Rectal smooth muscle tissue (tissue), 1 donor: ENCODE data around the gene SUN2.
A peak's percentile ranks its signal among the peaks of the same experiment; 100 is the strongest.

Experiments
- H3K27ac ChIP-seq: one replicate; pipeline ENCODE4 v1.7.0; 2013; ENCODE audit warnings: low read depth, low read length, inconsistent platforms
- H3K27me3 ChIP-seq: one replicate; pipeline ENCODE4 v1.7.0; 2013; ENCODE audit warnings: low read length; ENCODE audit not compliant: control insufficient read depth, insufficient read depth
- H3K36me3 ChIP-seq: one replicate; pipeline ENCODE4 v1.7.0; 2013; ENCODE audit warnings: low read length; ENCODE audit not compliant: control insufficient read depth, insufficient read depth
- H3K4me1 ChIP-seq: one replicate; pipeline ENCODE4 v1.7.0; 2013; ENCODE audit warnings: low read length; ENCODE audit not compliant: control insufficient read depth, insufficient read depth
- H3K4me3 ChIP-seq: one replicate; pipeline ENCODE4 v1.7.0; 2013; ENCODE audit warnings: low read length
- H3K9ac ChIP-seq: one replicate; pipeline ENCODE4 v1.7.0; 2013; ENCODE audit warnings: low read length

Gene SUN2

DNA sequence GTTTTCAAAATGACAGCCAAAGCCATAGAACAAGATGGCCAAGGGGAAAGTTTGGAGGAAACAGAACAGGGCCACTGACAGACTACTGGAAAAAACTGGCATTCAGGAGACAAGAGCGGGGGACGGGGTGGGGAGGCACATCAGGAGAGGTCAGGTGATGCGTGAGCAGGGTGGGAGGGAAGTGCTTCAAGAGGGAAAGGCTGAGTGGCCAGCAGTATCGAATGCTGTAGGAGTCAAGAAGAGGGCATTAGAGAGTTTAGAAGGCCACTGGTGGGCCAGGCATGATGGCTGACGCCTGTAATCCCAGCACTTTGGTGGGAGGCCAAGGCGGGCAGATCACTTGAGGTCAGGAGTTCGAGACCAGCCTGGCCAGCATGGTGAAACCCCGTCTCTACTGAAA is 41.9 kb downstream of the SUN2 start:
- no peak overlapping the region for H3K4me3 ChIP-seq
- H3K36me3 ChIP-seq = peaks cover 20% of the 10 kb centered on the region
- H3K27me3 ChIP-seq = no peaks in the 10 kb centered on the region
- H3K4me1 ChIP-seq = no peaks in the 10 kb centered on the region
- H3K27ac ChIP-seq = no peak overlapping the region
- H3K9ac ChIP-seq = no peak overlapping the region

- H3K9ac ChIP-seq = no peak overlapping the region
- no peaks in the 10 kb centered on the region for H3K4me1 ChIP-seq
- H3K36me3 ChIP-seq = peaks cover 17% of the 10 kb centered on the region
- H3K4me3 ChIP-seq = no peak overlapping the region
- no peaks in the 10 kb centered on the region for H3K27me3 ChIP-seq
- H3K27ac ChIP-seq = no peak overlapping the region
These were observed 43.2 kb downstream of the SUN2 start for GRCh38 chr22:38712486-38713207.

GRCh38 chr22:38710866-38711265 is 44.9 kb downstream of the SUN2 start:
- Histone ChIP-seq H3K9ac (no peak overlapping the region), H3K27me3 (no peaks in the 10 kb centered on the region), H3K27ac (no peak overlapping the region), H3K4me3 (no peak overlapping the region), H3K4me1 (peaks cover 8% of the 10 kb centered on the region), H3K36me3 (peaks cover 2% of the 10 kb centered on the region)

GRCh38 chr22:38710351-38710750 is 45.4 kb downstream of the SUN2 start:
- no peak overlapping the region for H3K27ac ChIP-seq
- no peak overlapping the region for H3K4me3 ChIP-seq
- peaks cover 8% of the 10 kb centered on the region for H3K4me1 ChIP-seq
- no peaks in the 10 kb centered on the region for H3K27me3 ChIP-seq
- H3K9ac ChIP-seq = no peak overlapping the region
- H3K36me3 ChIP-seq = no peaks in the 10 kb centered on the region

DNA sequence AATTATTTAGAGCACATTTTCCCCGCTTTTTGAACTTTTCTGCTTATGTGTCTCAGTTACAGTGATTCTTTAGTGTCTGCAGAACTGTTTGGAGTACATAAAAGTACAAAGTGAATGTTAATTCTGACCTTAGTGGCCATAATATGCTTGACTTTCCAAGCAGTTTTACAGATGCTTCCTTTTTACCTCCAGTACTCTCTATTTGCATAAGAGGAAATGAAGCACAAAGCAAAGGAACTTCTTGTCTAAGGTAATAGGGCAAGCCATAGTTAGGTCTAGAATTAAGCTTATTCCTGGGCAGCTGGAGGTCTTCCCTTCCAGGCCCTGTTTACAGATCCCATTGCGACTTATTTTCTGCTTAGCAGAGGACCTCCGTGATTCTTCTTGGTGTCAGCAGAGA is 46.5 kb downstream of the SUN2 start:
- H3K27me3 ChIP-seq = no peaks in the 10 kb centered on the region
- H3K27ac ChIP-seq = no peak overlapping the region
- H3K4me1 ChIP-seq = peaks cover 14% of the 10 kb centered on the region
- H3K4me3 ChIP-seq = no peak overlapping the region
- no peaks in the 10 kb centered on the region for H3K36me3 ChIP-seq
- H3K9ac ChIP-seq = no peak overlapping the region

GRCh38 chr22:38707984-38708383 is 47.8 kb downstream of the SUN2 start:
- peaks cover 14% of the 10 kb centered on the region for H3K4me1 ChIP-seq
- H3K4me3 ChIP-seq = peak overlapping the region; percentile 83
- no peak overlapping the region for H3K27ac ChIP-seq
- no peak overlapping the region for H3K9ac ChIP-seq
- H3K36me3 ChIP-seq = no peaks in the 10 kb centered on the region
- H3K27me3 ChIP-seq = no peaks in the 10 kb centered on the region

- peaks cover 14% of the 10 kb centered on the region for H3K4me1 ChIP-seq
- H3K9ac ChIP-seq = no peak overlapping the region
- no peak overlapping the region for H3K27ac ChIP-seq
- H3K27me3 ChIP-seq = no peaks in the 10 kb centered on the region
- H3K4me3 ChIP-seq = peak overlapping the region; percentile 83
- no peaks in the 10 kb centered on the region for H3K36me3 ChIP-seq
These were observed 48.5 kb downstream of the SUN2 start for GRCh38 chr22:38707346-38707745.

GRCh38 chr22:38706901-38707195 is 49.0 kb downstream of the SUN2 start:
- Histone ChIP-seq H3K36me3 (no peaks in the 10 kb centered on the region), H3K4me3 (peak overlapping the region; percentile 83), H3K4me1 (peaks cover 14% of the 10 kb centered on the region), H3K9ac (peak overlapping the region; percentile 89), H3K27me3 (no peaks in the 10 kb centered on the region), H3K27ac (peak overlapping the region; percentile 92)

DNA sequence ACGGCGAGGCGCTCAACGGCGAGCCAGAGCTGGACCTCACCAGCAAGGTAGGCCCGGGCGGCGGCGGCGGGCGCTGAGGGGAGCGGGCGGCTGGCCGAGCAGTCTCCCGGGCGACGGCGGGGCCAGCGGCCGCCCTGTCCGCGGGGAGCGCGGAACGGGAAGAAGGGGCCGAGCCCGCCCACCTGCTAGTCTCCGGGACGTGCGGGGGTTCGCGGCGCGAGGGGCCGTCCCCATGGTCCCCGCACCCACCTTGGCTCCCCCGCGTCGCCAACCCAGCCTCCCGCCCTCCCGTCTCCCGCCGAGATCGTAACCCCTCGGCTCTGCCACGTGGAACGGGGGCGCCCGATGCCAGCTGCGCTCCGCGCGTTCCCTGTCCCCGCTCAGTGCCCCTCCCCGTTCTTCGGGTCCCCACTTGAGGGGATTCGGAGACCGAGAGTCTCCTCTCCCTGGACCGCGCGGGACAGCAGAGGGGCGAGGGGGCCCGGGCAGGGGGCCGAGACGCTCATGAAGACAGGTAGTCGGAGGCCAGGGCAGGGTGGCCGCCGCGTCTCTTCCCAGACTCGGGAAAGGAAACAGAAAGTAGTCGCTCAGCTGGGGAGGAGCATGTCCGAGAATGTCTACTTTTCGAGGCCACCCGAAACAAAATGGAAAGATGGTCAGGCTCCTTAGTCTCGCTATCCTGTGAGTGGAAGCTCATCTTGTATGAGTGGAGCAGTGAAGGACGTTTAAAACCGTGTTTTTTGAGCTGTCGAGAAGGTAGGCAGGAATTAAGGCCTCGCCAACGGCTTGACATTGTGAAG is 49.5 kb downstream of the SUN2 start:
- Histone ChIP-seq H3K36me3 (no peaks in the 10 kb centered on the region), H3K27ac (peak overlapping the region; percentile 92), H3K4me1 (peaks cover 17% of the 10 kb centered on the region), H3K9ac (peak overlapping the region; percentile 89), H3K27me3 (no peaks in the 10 kb centered on the region), H3K4me3 (peak overlapping the region; percentile 83)

DNA sequence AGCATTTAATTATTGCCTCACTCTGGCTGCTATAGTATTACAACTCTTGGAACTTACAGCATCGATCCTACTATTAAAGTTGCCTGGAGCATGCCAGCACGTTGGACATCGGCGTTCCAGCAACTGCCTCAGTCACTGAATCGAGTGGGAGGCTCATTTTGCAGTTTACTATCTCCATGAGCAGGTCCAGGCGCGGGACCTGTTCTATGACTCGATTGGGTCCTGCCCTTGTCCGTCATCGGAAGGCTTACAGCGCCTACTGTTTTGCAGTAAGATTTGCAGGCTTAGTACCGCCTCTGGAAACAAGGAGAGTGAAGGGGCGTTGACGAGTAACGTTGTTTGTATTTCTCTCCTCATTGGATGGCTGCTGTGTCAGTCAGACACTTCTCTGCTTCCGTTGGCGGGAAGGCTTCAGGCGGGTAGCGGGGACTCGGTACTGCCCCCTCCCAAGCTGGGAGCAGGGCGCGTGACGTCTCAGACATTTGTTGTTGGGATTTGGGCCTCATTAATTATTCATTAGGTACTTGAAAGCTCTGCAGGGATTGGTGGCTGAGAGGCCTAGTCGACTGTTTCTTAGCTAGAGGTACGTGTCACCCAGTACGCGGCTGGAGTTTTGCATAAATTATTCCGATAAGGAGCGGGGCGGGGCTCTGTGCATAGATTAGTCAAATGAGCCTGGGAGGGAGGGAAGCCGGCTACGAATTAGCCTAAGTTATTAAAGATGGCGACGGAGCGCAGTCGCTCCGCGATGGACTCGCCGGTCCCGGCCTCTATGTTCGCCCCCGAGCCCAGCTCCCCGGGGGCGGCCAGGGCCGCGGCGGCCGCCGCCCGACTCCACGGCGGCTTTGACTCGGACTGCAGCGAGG is 50.3 kb downstream of the SUN2 start, which contains the start of gene GTPBP1:
GTPBP1 (plus strand) TSS at position 710 of the 866 bp plus-strand sequence; CDS start at position 722, 12 bp downstream.
- peak within 1 kb of the TSS; percentile 83 for H3K4me3 ChIP-seq
- H3K4me1 ChIP-seq = peaks cover 17% of the 10 kb centered on the region
- peak within 1 kb of the TSS; percentile 89 for H3K9ac ChIP-seq
- no peaks in the 10 kb centered on the region for H3K27me3 ChIP-seq
- H3K36me3 ChIP-seq = no peaks in the 10 kb centered on the region
- peak within 1 kb of the TSS; percentile 92 for H3K27ac ChIP-seq

DNA sequence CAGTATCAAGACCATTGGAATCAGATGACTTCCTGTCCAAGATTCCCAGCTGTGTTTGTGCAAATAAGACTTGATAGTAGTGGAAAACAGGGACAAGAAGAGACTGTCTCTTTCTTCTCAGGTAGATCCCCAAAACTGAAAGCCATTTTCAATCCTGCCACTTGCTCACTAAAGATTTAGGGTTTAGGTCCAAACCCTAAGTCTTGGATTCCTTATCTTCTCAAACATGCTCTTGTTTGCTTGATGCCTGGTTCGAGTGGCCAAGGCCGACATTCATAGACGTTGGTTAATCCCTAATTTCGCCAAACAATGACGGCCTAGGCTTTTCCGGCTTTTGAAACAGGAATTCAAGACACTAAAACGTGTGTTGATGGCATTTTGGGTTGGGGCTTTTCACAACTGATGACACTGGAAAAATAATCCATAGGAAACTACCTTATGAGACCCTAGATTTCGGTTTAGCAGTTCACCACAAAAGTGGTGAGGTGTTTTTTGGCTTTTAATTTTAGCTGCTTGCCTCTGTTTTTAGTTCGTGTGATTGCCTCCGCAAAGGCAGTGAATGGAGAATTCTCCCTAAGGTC is 51.1 kb downstream of the SUN2 start:
- peaks cover 19% of the 10 kb centered on the region for H3K4me1 ChIP-seq
- H3K4me3 ChIP-seq = peak overlapping the region; percentile 45
- H3K27me3 ChIP-seq = no peaks in the 10 kb centered on the region
- H3K36me3 ChIP-seq = no peaks in the 10 kb centered on the region
- no peak overlapping the region for H3K9ac ChIP-seq
- peak overlapping the region; percentile 63 for H3K27ac ChIP-seq
